ENCODE data around the gene CD83.

Gene CD83

DNA sequence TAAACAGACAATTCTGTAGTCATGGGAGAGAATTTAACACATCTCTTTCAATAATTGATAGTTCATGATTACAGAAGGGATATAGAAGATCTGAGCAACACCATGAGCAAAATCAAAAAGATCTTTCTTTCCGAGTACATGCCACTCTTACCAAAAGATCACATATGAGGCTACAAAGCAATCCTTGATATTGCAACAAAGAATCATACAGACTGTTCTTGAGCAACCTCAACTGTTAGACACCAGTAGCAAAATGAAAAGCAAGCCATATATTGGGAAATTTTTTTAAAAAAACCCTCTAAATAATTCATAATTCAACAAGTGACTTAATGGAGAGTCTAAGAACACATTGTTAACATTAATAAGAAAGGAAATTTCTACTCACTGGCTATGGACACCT lies 3.6 kb upstream of the CD83 start:
- no peak for TF ChIP-seq ZFX (IDR thresholded peaks at IDR 0.05; ENCODE audit: borderline replicate concordance)
- no peak for TF ChIP-seq CTCF (IDR thresholded peaks at IDR 0.05)
- H3K27ac ChIP-seq = no peak overlapping the region

DNA sequence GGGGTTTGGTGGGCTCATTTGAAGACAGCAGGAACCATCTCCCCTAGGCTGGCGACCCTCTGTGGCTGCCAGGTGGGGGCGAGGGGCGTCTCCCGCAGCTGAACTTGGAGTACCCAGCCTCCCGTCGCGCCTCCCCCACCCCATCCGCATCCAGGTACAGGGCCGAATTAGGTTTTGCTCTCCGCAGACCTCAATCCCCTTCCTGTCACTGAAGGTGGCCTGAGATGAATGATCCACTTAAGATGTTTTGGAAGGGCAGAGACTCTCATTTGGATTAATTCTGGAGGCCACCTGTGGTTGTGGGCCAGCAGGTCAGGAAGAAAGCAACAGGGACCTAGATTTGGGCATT lies 493 bp downstream of the CD83 start:
- no peak overlapping the region for H3K27ac ChIP-seq
- TF ChIP-seq CTCF (IDR thresholded peaks at IDR 0.05) = no peak; the same call in 1 of the 2 replicates

- TF ChIP-seq ZFX (IDR thresholded peaks at IDR 0.05; ENCODE audit: borderline replicate concordance) (no peak), CTCF (IDR thresholded peaks at IDR 0.05) (no peak)
- H3K27ac ChIP-seq = no peak overlapping the region
Measured at GRCh38 chr6:14118446-14118845, 874 bp downstream of the CD83 start.

DNA sequence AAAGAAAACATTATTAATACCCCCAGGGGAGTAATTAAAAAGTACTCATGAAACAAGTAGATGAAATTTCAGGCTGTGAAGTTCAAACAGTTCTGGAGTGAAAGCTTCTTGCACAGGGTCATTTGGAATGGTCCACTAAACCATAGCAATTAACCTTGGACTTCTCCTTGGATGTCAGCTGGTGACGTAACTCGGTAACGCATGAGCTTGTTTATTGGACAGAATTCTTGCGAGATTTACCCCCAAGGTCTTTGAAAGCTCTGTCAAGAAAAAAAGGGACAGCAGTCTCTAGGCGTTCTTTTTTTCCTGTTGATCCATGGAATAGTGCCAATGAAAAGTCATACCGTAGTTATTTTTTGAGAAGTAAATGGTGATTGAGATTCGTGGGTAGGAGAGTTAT lies 2.2 kb downstream of the CD83 start:
- no peak overlapping the region for H3K27ac ChIP-seq
- TF ChIP-seq CTCF (IDR thresholded peaks at IDR 0.05) = no peak
- no peak for TF ChIP-seq ZFX (IDR thresholded peaks at IDR 0.05; ENCODE audit: borderline replicate concordance)

DNA sequence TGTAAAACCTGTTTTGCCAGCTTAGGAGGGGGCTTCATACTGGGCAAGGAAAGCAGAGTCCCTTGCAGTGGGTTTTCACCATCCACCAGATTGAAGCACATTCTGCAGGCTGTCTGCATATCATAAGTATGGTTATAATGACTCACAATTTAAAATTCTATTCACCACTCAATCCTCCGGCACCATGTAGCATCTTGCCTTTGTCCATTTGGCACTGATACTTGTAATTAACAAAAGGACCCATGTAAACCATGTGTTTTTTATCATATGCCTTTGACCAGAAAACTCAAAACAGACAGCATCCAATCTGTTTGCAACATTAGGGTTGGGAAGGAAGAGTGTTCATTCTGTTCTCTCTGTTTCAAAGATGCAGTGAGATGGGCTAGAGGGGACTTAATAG lies 3.0 kb downstream of the CD83 start:
- H3K27ac ChIP-seq = no peak overlapping the region
- TF ChIP-seq ZFX (IDR thresholded peaks at IDR 0.05; ENCODE audit: borderline replicate concordance) (no peak), CTCF (IDR thresholded peaks at IDR 0.05) (no peak)

GRCh38 chr6:14121936-14122344 lies 4.4 kb downstream of the CD83 start:
- no peak for TF ChIP-seq CTCF (IDR thresholded peaks at IDR 0.05)
- TF ChIP-seq ZFX (IDR thresholded peaks at IDR 0.05; ENCODE audit: borderline replicate concordance) = no peak
- H3K27ac ChIP-seq = no peak overlapping the region

DNA sequence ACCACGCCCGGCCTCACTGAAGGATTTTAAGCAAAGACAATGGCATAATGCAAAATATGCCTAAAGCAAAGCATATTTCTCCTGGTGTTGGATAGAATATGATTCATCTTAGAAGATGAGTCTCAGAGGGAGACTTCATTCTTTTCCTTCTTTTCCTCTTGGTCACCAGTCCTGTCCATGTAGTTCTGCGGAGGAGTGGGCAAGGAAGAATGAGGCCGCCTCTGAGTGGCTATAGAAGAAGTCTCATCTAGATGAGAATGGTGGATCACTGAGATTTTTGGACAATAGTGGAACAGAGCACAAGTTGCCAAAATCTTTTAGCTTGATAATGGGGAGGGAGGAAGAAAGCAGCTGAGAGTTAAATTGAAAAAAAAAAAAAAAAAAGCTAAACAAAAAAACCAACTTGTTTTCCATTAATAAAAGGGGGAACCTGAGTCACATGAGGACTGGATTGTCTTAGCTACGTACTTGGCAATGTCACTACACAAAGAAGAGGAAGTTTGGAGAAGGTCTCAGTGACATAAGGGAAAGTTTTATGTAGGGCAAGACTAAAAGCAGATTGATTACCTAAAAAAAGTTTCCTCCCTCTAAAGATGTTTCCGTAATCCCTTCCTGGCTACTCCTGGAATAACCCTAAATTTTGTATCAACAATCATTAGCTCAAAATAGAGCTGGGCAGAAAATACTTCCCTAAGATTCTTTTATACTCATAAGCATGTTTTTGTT lies 6.0 kb downstream of the CD83 start:
- H3K27ac ChIP-seq = no peak overlapping the region
- TF ChIP-seq ZFX (IDR thresholded peaks at IDR 0.05; ENCODE audit: borderline replicate concordance) (no peak), CTCF (IDR thresholded peaks at IDR 0.05) (no peak)

Data from 22Rv1 (cell line).